T-helper 1 cell treated with Interleukin-12 subunit alpha and Interleukin-12 subunit beta and Interleukin-4 antibody, amounts not matched to agents 30 ng/mL and 1 ng/mL, for 36 hours (primary cell): ENCODE results near the gene FAM185A. TPM values are rescaled to one million over a fixed set of nuclear protein-coding genes. Genes with fewer than 3 reads are reported as not detected.
"Not testable (repeated sequence)": the region's sequence is repeated elsewhere in the genome, so short reads cannot be mapped to it uniquely, and the experiment has no call there.

Experiments used
- intact Hi-C: fragments of 100-400 bp; cut with micrococcal nuclease; formaldehyde crosslinking; loops from one replicate; pipeline ENCODE4 v1.15.1; 2024
- total RNA-seq: library from RNA; stranded (reverse); gene quantifications from 2 replicates; pipeline ENCODE4 v1.2.3, GENCODE V29; 2022

The FAM185A gene
- total RNA-seq, 1 donor from 2014 or later, result 7.0 TPM

- intact Hi-C loops, result not testable (repeated sequence)
Observed at GRCh38 chr7:102776217-102776616, 27.4 kb downstream of the FAM185A start.

GRCh38 chr7:102778663-102779062 is 29.9 kb downstream of the FAM185A start:
- intact Hi-C loops, result not testable (repeated sequence)

GRCh38 chr7:102780926-102781325 is 32.1 kb downstream of the FAM185A start:
- intact Hi-C loops, result not testable (repeated sequence)

- intact Hi-C loops, result not testable (repeated sequence)
Observed at GRCh38 chr7:102788770-102789169, 40.0 kb downstream of the FAM185A start.

- intact Hi-C loops, result not testable (repeated sequence)
Observed at GRCh38 chr7:102790364-102791100, 41.7 kb downstream of the FAM185A start.

- intact Hi-C loops, result not testable (repeated sequence)
Observed at GRCh38 chr7:102791367-102791766, 42.6 kb downstream of the FAM185A start.

GRCh38 chr7:102791831-102792230 is 43.0 kb downstream of the FAM185A start:
- intact Hi-C loops, result not testable (repeated sequence)

GRCh38 chr7:102794567-102794966 is 45.8 kb downstream of the FAM185A start:
- intact Hi-C loops, result not testable (repeated sequence)

- intact Hi-C loops, result not testable (repeated sequence)
Observed at GRCh38 chr7:102795987-102796595, 47.3 kb downstream of the FAM185A start.

- intact Hi-C loops, result no loop called here
Observed at GRCh38 chr7:102806613-102807012, 57.8 kb downstream of the FAM185A start.

GRCh38 chr7:102810916-102811315 is 62.1 kb downstream of the FAM185A start:
- intact Hi-C loops, result no loop called here

GRCh38 chr7:102811942-102812678 is 63.3 kb downstream of the FAM185A start:
- intact Hi-C loops, result no loop called here

- intact Hi-C loops, result no loop called here
Observed at GRCh38 chr7:102813191-102814024, 64.6 kb downstream of the FAM185A start.

- intact Hi-C loops, result no loop called here
Observed at GRCh38 chr7:102814025-102814471, 65.2 kb downstream of the FAM185A start.

- intact Hi-C loops, result no loop called here
Observed at GRCh38 chr7:102817616-102818573, 69.1 kb downstream of the FAM185A start.

- intact Hi-C loops, result no loop called here
Observed at GRCh38 chr7:102819151-102819550, 70.4 kb downstream of the FAM185A start.

GRCh38 chr7:102821994-102822747 is 73.4 kb downstream of the FAM185A start:
- intact Hi-C loops, result no loop called here

- intact Hi-C loops, result no loop called here
Observed at GRCh38 chr7:102823390-102824119, 74.8 kb downstream of the FAM185A start.

GRCh38 chr7:102828286-102828685 is 79.5 kb downstream of the FAM185A start:
- intact Hi-C loops, result no loop called here
